HepG2 (cell line): ENCODE data around the gene RPLP1. TPM values are rescaled to one million over a fixed set of nuclear protein-coding genes. Genes with fewer than 3 reads are reported as not detected.

ENCODE experiments used
- ATAC-seq: fragments of 200-7000 bp; cut with Tn5 transposase; 3 replicates; pipeline ENCODE4 v1.9.1; 2020; ENCODE audit warnings: mild to moderate bottlenecking, moderate library complexity
- BruUV-seq: library from RNA; stranded (reverse); fragments of 400-500 nt; replicated peaks from 2 replicates; lab custom pipeline; 2021; lab: Mats Ljungman, UMichigan
- CTCF ChIA-PET: fragments of 300-600 bp; formaldehyde crosslinking; extraction: SDS; loops from one replicate; lab custom pipeline; 2021; ENCODE audit warnings: low total read pairs, inconsistent platforms, low intra/inter-chr PET ratio; lab: Yijun Ruan, JAX
- POLR2A ChIA-PET: fragments of 350-600 bp; sonication (Branson Sonifier 250); formaldehyde crosslinking; loops from one replicate; lab custom pipeline; 2020; ENCODE audit warnings: antibody characterized with exemption, inconsistent platforms; lab: Yijun Ruan, JAX
- DNase-seq: peaks from one replicate; pipeline ENCODE4 v3.0.0-alpha.2; 2015; ENCODE audit warnings: low spot score
- FAIRE-seq: peaks from 3 replicates; lab custom pipeline; 2011; peaks lifted over from hg19 to GRCh38; lab: Jason Lieb, UNC
- H2AFZ ChIP-seq: one replicate; pipeline ENCODE4 v1.6.1; 2011; ENCODE audit warnings: low read length, inconsistent platforms
- H3K27ac ChIP-seq: fragments of 300-600 bp; 3 replicates; pipeline ENCODE4 v1.8.0; 2011; ENCODE audit warnings: mixed run types, mild to moderate bottlenecking, mixed read lengths, low read length, inconsistent platforms; ENCODE audit not compliant: insufficient read depth; ENCODE audit errors: extremely low read length
- H3K27me3 ChIP-seq, 2 experiments: fragments of 200-600 bp in 1 of 2; 2 replicates in 1 of 2; 3 replicates in 1 of 2; pipeline versions ENCODE4 v1.6.0 to v1.8.0; 2011; ENCODE audit warnings: low read length in 2 of 2, mild to moderate bottlenecking in 2 of 2, moderate library complexity in 2 of 2, inconsistent platforms in 1 of 2; ENCODE audit not compliant: insufficient read depth in 2 of 2, control insufficient read depth in 1 of 2
- H3K36me3 ChIP-seq, 2 experiments: fragments of 200-600 bp in 1 of 2; replicated peaks in 1 of 2; 2 replicates in 1 of 2; 3 replicates in 1 of 2; pipeline versions ENCODE4 v1.5.1 to v1.8.0; 2011; ENCODE audit warnings: low read length in 2 of 2, inconsistent platforms in 1 of 2; ENCODE audit not compliant: insufficient read depth in 2 of 2, control insufficient read depth in 1 of 2
- H3K4me1 ChIP-seq: 2 replicates; pipeline ENCODE4 v1.5.1; 2012; ENCODE audit warnings: low read length, inconsistent platforms; ENCODE audit not compliant: insufficient read depth
- H3K4me2 ChIP-seq: 2 replicates; pipeline ENCODE4 v1.6.0; 2011; ENCODE audit warnings: low read depth, low read length, inconsistent platforms
- H3K4me3 ChIP-seq, 3 experiments: fragments of 200-600 bp in 1 of 3; sonication (generic), shearing (Covaris generic) in 1 of 3; replicated peaks in 1 of 3; 2 replicates each; pipeline ENCODE4 v1.5.1; 2011 to 2016; ENCODE audit warnings: low read length in 3 of 3, inconsistent platforms in 2 of 3, low read depth in 2 of 3, mild to moderate bottlenecking in 2 of 3, control low read depth in 1 of 3, mixed read lengths in 1 of 3; ENCODE audit not compliant: insufficient read depth in 1 of 3
- H3K79me2 ChIP-seq: one replicate; pipeline ENCODE4 v1.6.1; 2011; ENCODE audit warnings: low read length, inconsistent platforms; ENCODE audit not compliant: insufficient read depth
- H3K9ac ChIP-seq: 2 replicates; pipeline ENCODE4 v1.6.0; 2011; ENCODE audit warnings: mild to moderate bottlenecking, low read depth, low read length, inconsistent platforms; ENCODE audit not compliant: insufficient read depth
- H3K9me3 ChIP-seq: 2 replicates; pipeline ENCODE4 v1.5.1; 2012; ENCODE audit warnings: mild to moderate bottlenecking, low read length
- H4K20me1 ChIP-seq: 2 replicates; pipeline ENCODE4 v1.6.0; 2011; ENCODE audit warnings: inconsistent platforms, mild to moderate bottlenecking, low read length, moderate library complexity; ENCODE audit not compliant: insufficient read depth
- ATF1 ChIP-seq: IDR thresholded peaks from 2 replicates; pipeline ENCODE4 v1.6.1; 2016; ENCODE audit warnings: mild to moderate bottlenecking, control low read depth
- BRD4 ChIP-seq: sonication (generic); formaldehyde crosslinking; IDR thresholded peaks from 2 replicates; pipeline ENCODE4 v1.4.0; 2020; ENCODE audit warnings: missing genetic modification reagents
- HNRNPH1 ChIP-seq: fragments of 200-400 bp; formaldehyde crosslinking; optimal IDR thresholded peaks from 2 replicates; pipeline ENCODE3; 2017; ENCODE audit warnings: mild to moderate bottlenecking, low read depth, low read length
- NFIC ChIP-seq: IDR thresholded peaks from 2 replicates; pipeline ENCODE4 v1.6.1; 2012; ENCODE audit warnings: mild to moderate bottlenecking, low read length, inconsistent platforms
- TAF1 ChIP-seq: sonication (generic); formaldehyde crosslinking; IDR thresholded peaks from 2 replicates; pipeline ENCODE4 v1.4.0; 2020; ENCODE audit warnings: missing genetic modification reagents
- ZBTB1 ChIP-seq: sonication (generic); formaldehyde crosslinking; IDR thresholded peaks from 2 replicates; pipeline ENCODE4 v1.4.0; 2020; ENCODE audit warnings: missing genetic modification reagents, borderline replicate concordance
- ZNF720 ChIP-seq: sonication (generic); formaldehyde crosslinking; IDR thresholded peaks from 2 replicates; pipeline ENCODE4 v1.4.0; 2020; ENCODE audit warnings: missing genetic modification reagents
- ZSCAN21 ChIP-seq: sonication (generic); formaldehyde crosslinking; IDR thresholded peaks from 2 replicates; pipeline ENCODE4 v1.8.0; 2022; ENCODE audit warnings: mild to moderate bottlenecking, missing genetic modification reagents, moderate library complexity, borderline replicate concordance
- WGBS: methylation state at CpG from one replicate; pipeline ENCODE4 v1.1.6; 2017; ENCODE audit warnings: low lambda C conversion rate; 5-methylcytosine and 5-hydroxymethylcytosine counted together
- in situ Hi-C: cut with HindIII; loops from 2 replicates; pipeline ENCODE4 v1.10.0; 2017; ENCODE audit warnings: low pct_unique_long_range_greater_than_20kb; ENCODE audit not compliant: extremely low pct_ligation_motif_present
- intact Hi-C: fragments of 100-400 bp; cut with micrococcal nuclease; formaldehyde crosslinking; loops from one replicate; pipeline ENCODE4 v1.10.0; 2022; ENCODE audit not compliant: unreplicated experiment
- polyA plus RNA-seq, 8 experiments: library from polyadenylated mRNA; depleted of rRNA in 3 of 8; stranded (reverse) in 7 of 8; unstranded in 1 of 8; fragments of >200 nt; fragmentation: Illumina TruSeq in 4 of 8; extraction: Trizol in 4 of 8; gene quantifications; 2 replicates each; pipeline versions ENCODE4 v1.2.1 to v1.2.3, GENCODE V29; 2011 to 2016; ENCODE audit warnings: low read depth in 4 of 8, missing spikeins in 1 of 8, mixed read lengths in 1 of 8; ENCODE audit not compliant: insufficient read depth in 1 of 8
- total RNA-seq, 5 experiments: library from RNA; depleted of rRNA; stranded (reverse); fragments of >200 nt; fragmentation: Illumina TruSeq; extraction: Trizol; gene quantifications; 2 replicates each; pipeline ENCODE4 v1.2.3, GENCODE V29; 2016; ENCODE audit warnings: low read depth in 1 of 5
- TF ChIP-seq, protein P1 (sequence below): sonication (generic); formaldehyde crosslinking; IDR thresholded peaks from 2 replicates; pipeline ENCODE4 v1.5.1; 2020; ENCODE audit warnings: mild to moderate bottlenecking, missing genetic modification reagents, moderate library complexity
- TF ChIP-seq, protein P2 (sequence below): IDR thresholded peaks from 2 replicates; pipeline ENCODE4 v1.6.1; 2018; ENCODE audit warnings: missing genetic modification reagents, mild to moderate bottlenecking, missing compliant biosample characterization
- TF ChIP-seq, protein P3 (sequence below): IDR thresholded peaks from 2 replicates; pipeline ENCODE4 v1.4.0; 2020; ENCODE audit warnings: mild to moderate bottlenecking, missing genetic modification reagents
- TF ChIP-seq, protein P4 (sequence below): sonication (generic); formaldehyde crosslinking; IDR thresholded peaks from 2 replicates; pipeline ENCODE4 v1.4.0; 2020; ENCODE audit warnings: missing genetic modification reagents

Gene RPLP1
- total and polyA plus RNA-seq, 2 of the 13 experiments (the other 11 are each of a cell fraction or from before 2014, with no cell fraction given), result 817 to 929 TPM

DNA sequence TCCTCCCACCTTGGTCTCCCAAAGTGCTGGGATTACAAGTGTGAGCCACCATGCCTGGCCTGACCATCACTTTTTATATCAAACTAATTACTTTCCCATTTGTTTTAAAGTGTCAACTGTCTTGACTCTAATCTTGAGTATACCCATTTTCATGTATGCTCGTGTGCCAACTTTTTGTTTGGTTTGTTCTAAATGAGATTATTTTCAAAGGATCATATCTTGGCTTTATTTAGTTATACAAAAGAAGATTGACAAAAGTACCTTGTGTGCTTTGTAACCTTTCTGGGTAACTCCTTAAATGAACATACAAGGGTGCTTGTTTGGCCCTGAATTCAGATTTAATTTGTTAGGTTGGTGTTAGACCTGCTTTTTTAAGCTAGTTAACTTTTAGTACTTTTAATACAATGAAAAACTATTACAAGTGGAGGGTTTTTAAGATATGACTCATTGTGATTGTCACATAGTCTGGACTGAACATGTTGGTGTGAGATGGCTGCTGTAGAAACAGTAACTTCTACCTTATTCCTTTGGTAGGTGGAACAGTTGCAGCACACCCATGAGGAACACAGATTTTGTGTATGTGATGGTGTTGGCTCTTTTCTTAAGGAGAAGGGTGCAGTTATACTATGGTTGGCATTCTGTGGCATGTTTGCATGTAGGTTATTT, 27.7 kb upstream of the RPLP1 start:
- Histone ChIP-seq H3K36me3 (peaks cover 10 to 64% of the 10 kb centered on the region in 2 experiments), H3K79me2 (no peaks in the 10 kb centered on the region), H3K4me2 (no peak overlapping the region), H3K27me3 (no peaks in the 10 kb centered on the region), H4K20me1 (no peaks in the 10 kb centered on the region), H3K9ac (no peak overlapping the region), H3K9me3 (no peaks in the 10 kb centered on the region), H3K4me3 (no peak overlapping the region), H3K27ac (no peak overlapping the region), H2AFZ (no peak overlapping the region), H3K4me1 (no peaks in the 10 kb centered on the region)
- ChIA-PET CTCF (no interaction called here), POLR2A (no interaction called here)
- intact Hi-C loops, result no loop called here
- 100% methylated on average over 1 of the region's 1 CpG for WGBS
- ATAC-seq (no peak), FAIRE-seq (no peak), DNase-seq (no peak)
- in situ Hi-C loops, result no loop called here
- no TSS peak for BruUV-seq
- TF ChIP-seq ATF1 (CRISPR knock-in tag) (no peak), BRD4 (CRISPR knock-in tag) (no peak), TAF1 (CRISPR knock-in tag) (no peak), ZNF720 (CRISPR knock-in tag) (no peak), HNRNPH1 (no peak), NFIC (no peak), ZBTB1 (CRISPR knock-in tag) (no peak), ZSCAN21 (CRISPR knock-in tag) (no peak)
- TF ChIP-seq, protein P1, sequence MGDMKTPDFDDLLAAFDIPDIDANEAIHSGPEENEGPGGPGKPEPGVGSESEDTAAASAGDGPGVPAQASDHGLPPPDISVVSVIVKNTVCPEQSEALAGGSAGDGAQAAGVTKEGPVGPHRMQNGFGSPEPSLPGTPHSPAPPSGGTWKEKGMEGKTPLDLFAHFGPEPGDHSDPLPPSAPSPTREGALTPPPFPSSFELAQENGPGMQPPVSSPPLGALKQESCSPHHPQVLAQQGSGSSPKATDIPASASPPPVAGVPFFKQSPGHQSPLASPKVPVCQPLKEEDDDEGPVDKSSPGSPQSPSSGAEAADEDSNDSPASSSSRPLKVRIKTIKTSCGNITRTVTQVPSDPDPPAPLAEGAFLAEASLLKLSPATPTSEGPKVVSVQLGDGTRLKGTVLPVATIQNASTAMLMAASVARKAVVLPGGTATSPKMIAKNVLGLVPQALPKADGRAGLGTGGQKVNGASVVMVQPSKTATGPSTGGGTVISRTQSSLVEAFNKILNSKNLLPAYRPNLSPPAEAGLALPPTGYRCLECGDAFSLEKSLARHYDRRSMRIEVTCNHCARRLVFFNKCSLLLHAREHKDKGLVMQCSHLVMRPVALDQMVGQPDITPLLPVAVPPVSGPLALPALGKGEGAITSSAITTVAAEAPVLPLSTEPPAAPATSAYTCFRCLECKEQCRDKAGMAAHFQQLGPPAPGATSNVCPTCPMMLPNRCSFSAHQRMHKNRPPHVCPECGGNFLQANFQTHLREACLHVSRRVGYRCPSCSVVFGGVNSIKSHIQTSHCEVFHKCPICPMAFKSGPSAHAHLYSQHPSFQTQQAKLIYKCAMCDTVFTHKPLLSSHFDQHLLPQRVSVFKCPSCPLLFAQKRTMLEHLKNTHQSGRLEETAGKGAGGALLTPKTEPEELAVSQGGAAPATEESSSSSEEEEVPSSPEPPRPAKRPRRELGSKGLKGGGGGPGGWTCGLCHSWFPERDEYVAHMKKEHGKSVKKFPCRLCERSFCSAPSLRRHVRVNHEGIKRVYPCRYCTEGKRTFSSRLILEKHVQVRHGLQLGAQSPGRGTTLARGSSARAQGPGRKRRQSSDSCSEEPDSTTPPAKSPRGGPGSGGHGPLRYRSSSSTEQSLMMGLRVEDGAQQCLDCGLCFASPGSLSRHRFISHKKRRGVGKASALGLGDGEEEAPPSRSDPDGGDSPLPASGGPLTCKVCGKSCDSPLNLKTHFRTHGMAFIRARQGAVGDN (CRISPR knock-in tag), result no peak
- TF ChIP-seq, protein P2, sequence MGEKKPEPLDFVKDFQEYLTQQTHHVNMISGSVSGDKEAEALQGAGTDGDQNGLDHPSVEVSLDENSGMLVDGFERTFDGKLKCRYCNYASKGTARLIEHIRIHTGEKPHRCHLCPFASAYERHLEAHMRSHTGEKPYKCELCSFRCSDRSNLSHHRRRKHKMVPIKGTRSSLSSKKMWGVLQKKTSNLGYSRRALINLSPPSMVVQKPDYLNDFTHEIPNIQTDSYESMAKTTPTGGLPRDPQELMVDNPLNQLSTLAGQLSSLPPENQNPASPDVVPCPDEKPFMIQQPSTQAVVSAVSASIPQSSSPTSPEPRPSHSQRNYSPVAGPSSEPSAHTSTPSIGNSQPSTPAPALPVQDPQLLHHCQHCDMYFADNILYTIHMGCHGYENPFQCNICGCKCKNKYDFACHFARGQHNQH, result no peak
- TF ChIP-seq, protein P3, sequence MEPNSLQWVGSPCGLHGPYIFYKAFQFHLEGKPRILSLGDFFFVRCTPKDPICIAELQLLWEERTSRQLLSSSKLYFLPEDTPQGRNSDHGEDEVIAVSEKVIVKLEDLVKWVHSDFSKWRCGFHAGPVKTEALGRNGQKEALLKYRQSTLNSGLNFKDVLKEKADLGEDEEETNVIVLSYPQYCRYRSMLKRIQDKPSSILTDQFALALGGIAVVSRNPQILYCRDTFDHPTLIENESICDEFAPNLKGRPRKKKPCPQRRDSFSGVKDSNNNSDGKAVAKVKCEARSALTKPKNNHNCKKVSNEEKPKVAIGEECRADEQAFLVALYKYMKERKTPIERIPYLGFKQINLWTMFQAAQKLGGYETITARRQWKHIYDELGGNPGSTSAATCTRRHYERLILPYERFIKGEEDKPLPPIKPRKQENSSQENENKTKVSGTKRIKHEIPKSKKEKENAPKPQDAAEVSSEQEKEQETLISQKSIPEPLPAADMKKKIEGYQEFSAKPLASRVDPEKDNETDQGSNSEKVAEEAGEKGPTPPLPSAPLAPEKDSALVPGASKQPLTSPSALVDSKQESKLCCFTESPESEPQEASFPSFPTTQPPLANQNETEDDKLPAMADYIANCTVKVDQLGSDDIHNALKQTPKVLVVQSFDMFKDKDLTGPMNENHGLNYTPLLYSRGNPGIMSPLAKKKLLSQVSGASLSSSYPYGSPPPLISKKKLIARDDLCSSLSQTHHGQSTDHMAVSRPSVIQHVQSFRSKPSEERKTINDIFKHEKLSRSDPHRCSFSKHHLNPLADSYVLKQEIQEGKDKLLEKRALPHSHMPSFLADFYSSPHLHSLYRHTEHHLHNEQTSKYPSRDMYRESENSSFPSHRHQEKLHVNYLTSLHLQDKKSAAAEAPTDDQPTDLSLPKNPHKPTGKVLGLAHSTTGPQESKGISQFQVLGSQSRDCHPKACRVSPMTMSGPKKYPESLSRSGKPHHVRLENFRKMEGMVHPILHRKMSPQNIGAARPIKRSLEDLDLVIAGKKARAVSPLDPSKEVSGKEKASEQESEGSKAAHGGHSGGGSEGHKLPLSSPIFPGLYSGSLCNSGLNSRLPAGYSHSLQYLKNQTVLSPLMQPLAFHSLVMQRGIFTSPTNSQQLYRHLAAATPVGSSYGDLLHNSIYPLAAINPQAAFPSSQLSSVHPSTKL (CRISPR knock-in tag), result no peak
- TF ChIP-seq, protein P4, sequence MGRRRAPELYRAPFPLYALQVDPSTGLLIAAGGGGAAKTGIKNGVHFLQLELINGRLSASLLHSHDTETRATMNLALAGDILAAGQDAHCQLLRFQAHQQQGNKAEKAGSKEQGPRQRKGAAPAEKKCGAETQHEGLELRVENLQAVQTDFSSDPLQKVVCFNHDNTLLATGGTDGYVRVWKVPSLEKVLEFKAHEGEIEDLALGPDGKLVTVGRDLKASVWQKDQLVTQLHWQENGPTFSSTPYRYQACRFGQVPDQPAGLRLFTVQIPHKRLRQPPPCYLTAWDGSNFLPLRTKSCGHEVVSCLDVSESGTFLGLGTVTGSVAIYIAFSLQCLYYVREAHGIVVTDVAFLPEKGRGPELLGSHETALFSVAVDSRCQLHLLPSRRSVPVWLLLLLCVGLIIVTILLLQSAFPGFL, result no peak
